H9 (cell line): ENCODE data around the gene PRR12. TPM values are rescaled to one million over a fixed set of nuclear protein-coding genes. Genes with fewer than 3 reads are reported as not detected.

Experiments used
- DNase-seq: peaks from one replicate; pipeline ENCODE4 v3.0.0-alpha.2; 2017
- H2AFZ ChIP-seq: one replicate; pipeline ENCODE4 v1.6.1; 2013; ENCODE audit warnings: mild to moderate bottlenecking, low read length, control low read depth, moderate library complexity
- H2AK5ac ChIP-seq: 2 replicates; pipeline ENCODE4 v1.6.1; 2013; ENCODE audit warnings: low read length, control low read depth, mixed read lengths; ENCODE audit not compliant: insufficient read length
- H2BK120ac ChIP-seq: one replicate; pipeline ENCODE4 v1.6.1; 2013; ENCODE audit warnings: low read depth, mild to moderate bottlenecking, low read length, control low read depth, inconsistent platforms; ENCODE audit not compliant: poor library complexity, severe bottlenecking
- H2BK12ac ChIP-seq: 2 replicates; pipeline ENCODE4 v1.6.1; 2013; ENCODE audit warnings: low read length, control low read depth, mixed read lengths, low read depth; ENCODE audit not compliant: insufficient read length
- H2BK15ac ChIP-seq: 2 replicates; pipeline ENCODE4 v1.6.1; 2013; ENCODE audit warnings: low read depth, low read length, control low read depth
- H2BK20ac ChIP-seq: one replicate; pipeline ENCODE4 v1.6.1; 2013; ENCODE audit warnings: low read depth, mild to moderate bottlenecking, low read length, control low read depth, inconsistent platforms; ENCODE audit not compliant: poor library complexity, severe bottlenecking
- H2BK5ac ChIP-seq: 2 replicates; pipeline ENCODE4 v1.6.1; 2013; ENCODE audit warnings: low read length, control low read depth, mixed read lengths; ENCODE audit not compliant: insufficient read length
- H3K14ac ChIP-seq: 2 replicates; pipeline ENCODE4 v1.6.1; 2013; ENCODE audit warnings: low read length, control low read depth; ENCODE audit not compliant: insufficient read depth
- H3K18ac ChIP-seq: 2 replicates; pipeline ENCODE4 v1.6.1; 2013; ENCODE audit warnings: low read depth, mild to moderate bottlenecking, mixed read lengths, low read length, control low read depth; ENCODE audit not compliant: insufficient read length
- H3K23ac ChIP-seq: 2 replicates; pipeline ENCODE4 v1.6.1; 2013; ENCODE audit warnings: low read length, control low read depth, mixed read lengths, low read depth; ENCODE audit not compliant: insufficient read length
- H3K23me2 ChIP-seq: 2 replicates; pipeline ENCODE4 v1.6.1; 2013; ENCODE audit warnings: low read depth, mild to moderate bottlenecking, mixed read lengths, low read length, control low read depth; ENCODE audit not compliant: insufficient read length, poor library complexity, severe bottlenecking
- H3K27ac ChIP-seq: 2 replicates; pipeline ENCODE4 v1.5.1; 2013; ENCODE audit warnings: low read length, control low read depth, mixed read lengths, low read depth; ENCODE audit not compliant: insufficient read length
- H3K27me3 ChIP-seq: 2 replicates; pipeline ENCODE4 v1.6.1; 2013; ENCODE audit warnings: low read length, control low read depth, inconsistent platforms; ENCODE audit not compliant: insufficient read depth
- H3K4ac ChIP-seq: 2 replicates; pipeline ENCODE4 v1.6.1; 2013; ENCODE audit warnings: low read depth, mild to moderate bottlenecking, control low read depth, inconsistent platforms, low read length, moderate library complexity
- H3K4me1 ChIP-seq: 2 replicates; pipeline ENCODE4 v1.6.1; 2013; ENCODE audit warnings: low read length, control low read depth, inconsistent platforms; ENCODE audit not compliant: insufficient read depth
- H3K4me2 ChIP-seq: 2 replicates; pipeline ENCODE4 v1.6.1; 2013; ENCODE audit warnings: low read length, control low read depth, mixed read lengths; ENCODE audit not compliant: insufficient read length, insufficient read depth
- H3K56ac ChIP-seq: 2 replicates; pipeline ENCODE4 v1.6.1; 2013; ENCODE audit warnings: low read depth, mild to moderate bottlenecking, mixed read lengths, low read length, control low read depth; ENCODE audit not compliant: insufficient read length
- H3K79me1 ChIP-seq: 2 replicates; pipeline ENCODE4 v1.6.1; 2013; ENCODE audit warnings: low read depth, mild to moderate bottlenecking, moderate library complexity, low read length, control low read depth, inconsistent platforms; ENCODE audit not compliant: insufficient read depth, poor library complexity, severe bottlenecking
- H3K79me2 ChIP-seq: 2 replicates; pipeline ENCODE4 v1.6.1; 2013; ENCODE audit warnings: low read length, control low read depth, inconsistent platforms; ENCODE audit not compliant: insufficient read depth
- H3K9ac ChIP-seq: 2 replicates; pipeline ENCODE4 v1.6.1; 2013; ENCODE audit warnings: low read length, control low read depth, mixed read lengths; ENCODE audit not compliant: insufficient read length; ENCODE audit errors: extremely low read depth
- H3K9me3 ChIP-seq: one replicate; pipeline ENCODE4 v1.6.1; 2013; ENCODE audit warnings: low read depth, low read length, inconsistent platforms; ENCODE audit not compliant: control insufficient read depth
- H3T11ph ChIP-seq: one replicate; pipeline ENCODE4 v1.6.1; 2013; ENCODE audit warnings: mild to moderate bottlenecking, low read length, control low read depth, inconsistent platforms
- H4K20me1 ChIP-seq: one replicate; pipeline ENCODE4 v1.6.1; 2013; ENCODE audit not compliant: control insufficient read depth, insufficient read length, insufficient read depth
- H4K5ac ChIP-seq: 2 replicates; pipeline ENCODE4 v1.6.1; 2013; ENCODE audit warnings: low read depth, mild to moderate bottlenecking, mixed read lengths, low read length, control low read depth; ENCODE audit not compliant: insufficient read length
- H4K8ac ChIP-seq: replicated peaks from 2 replicates; pipeline ENCODE4 v1.6.1; 2013; ENCODE audit warnings: low read length, control low read depth, mixed read lengths, low read depth; ENCODE audit not compliant: insufficient read length
- H4K91ac ChIP-seq: 2 replicates; pipeline ENCODE4 v1.6.1; 2013; ENCODE audit warnings: low read depth, mild to moderate bottlenecking, moderate library complexity, mixed read lengths, low read length, control low read depth; ENCODE audit not compliant: insufficient read length
- H3K27ac Mint-ChIP-seq, 3 experiments: 2 replicates in 2 of 3; 3 replicates in 1 of 3; pipeline ENCODE4 v1.8.0; 2020 to 2021; ENCODE audit warnings: mixed read lengths in 3 of 3, mild to moderate bottlenecking in 1 of 3, moderate library complexity in 1 of 3
- H3K27me3 Mint-ChIP-seq: 2 replicates; pipeline ENCODE4 v1.8.0; 2021; ENCODE audit warnings: low read depth, mild to moderate bottlenecking, moderate library complexity, mixed read lengths
- H3K36me3 Mint-ChIP-seq, 3 experiments: 2 replicates in 2 of 3; 3 replicates in 1 of 3; pipeline ENCODE4 v1.8.0; 2020 to 2021; ENCODE audit warnings: low read depth in 3 of 3, mixed read lengths in 3 of 3; ENCODE audit not compliant: insufficient read depth in 1 of 3
- H3K4me1 Mint-ChIP-seq, 2 experiments: 2 replicates each; pipeline ENCODE4 v1.8.0; 2020; ENCODE audit warnings: mixed read lengths in 2 of 2
- H3K4me3 Mint-ChIP-seq, 2 experiments: 2 replicates in 1 of 2; 3 replicates in 1 of 2; pipeline ENCODE4 v1.8.0; 2020 to 2021; ENCODE audit warnings: mild to moderate bottlenecking in 2 of 2, mixed read lengths in 2 of 2, moderate library complexity in 1 of 2
- H3K9me3 Mint-ChIP-seq, 2 experiments: 2 replicates in 1 of 2; 3 replicates in 1 of 2; pipeline ENCODE4 v1.8.0; 2020; ENCODE audit warnings: mild to moderate bottlenecking in 2 of 2, mixed read lengths in 2 of 2, moderate library complexity in 1 of 2
- WGBS: extraction: QIAGEN DNeasy Blood & Tissue Kit; methylation state at CpG from one replicate; pipeline ENCODE4 v1.1.7; 2013; ENCODE audit warnings: missing lambda C conversion rate, low lambda C conversion rate, mixed read lengths; ENCODE audit not compliant: insufficient read length; ENCODE audit errors: extremely low coverage; 5-methylcytosine and 5-hydroxymethylcytosine counted together
- total RNA-seq: library from RNA; stranded (reverse); gene quantifications from 2 replicates; pipeline ENCODE4 v1.2.1, GENCODE V29; 2021
- TF ChIP-seq, protein P1 (sequence below): fragments of 200-600 bp; sonication (generic); conservative IDR thresholded peaks from 3 replicates; pipeline ENCODE4 v1.8.0; 2021; ENCODE audit warnings: antibody characterized with exemption, mild to moderate bottlenecking

The PRR12 gene
- total RNA-seq, 1 experiment from 2014 or later, result 65.9 TPM

- Mint-ChIP-seq H3K4me1 (peaks cover 10 to 19% of the 10 kb centered on the region in 2 experiments), H3K27ac (peak overlapping the region; percentile 87 to 97 (median 96)), H3K9me3 (no peaks in the 10 kb centered on the region; a peak in 1 of 5 replicates), H3K36me3 (peaks cover 23 to 43% (median 35%) of the 10 kb centered on the region in 3 experiments; a peak in 6 of 7 replicates), H3K27me3 (peaks cover 2% of the 10 kb centered on the region; the same call in 1 of the 2 replicates), H3K4me3 (peak overlapping the region; percentile 39 to 77)
- no peak overlapping the region for H4K8ac ChIP-seq
- no peaks in the 10 kb centered on the region for H4K20me1 ChIP-seq
- no peak overlapping the region for H3K4ac ChIP-seq
- H3K14ac ChIP-seq, result no peak overlapping the region
- no peak overlapping the region for H3K18ac ChIP-seq
- H3K4me1 ChIP-seq, result peaks cover 2% of the 10 kb centered on the region; the same call in 1 of the 2 replicates
- TF ChIP-seq, protein P1, sequence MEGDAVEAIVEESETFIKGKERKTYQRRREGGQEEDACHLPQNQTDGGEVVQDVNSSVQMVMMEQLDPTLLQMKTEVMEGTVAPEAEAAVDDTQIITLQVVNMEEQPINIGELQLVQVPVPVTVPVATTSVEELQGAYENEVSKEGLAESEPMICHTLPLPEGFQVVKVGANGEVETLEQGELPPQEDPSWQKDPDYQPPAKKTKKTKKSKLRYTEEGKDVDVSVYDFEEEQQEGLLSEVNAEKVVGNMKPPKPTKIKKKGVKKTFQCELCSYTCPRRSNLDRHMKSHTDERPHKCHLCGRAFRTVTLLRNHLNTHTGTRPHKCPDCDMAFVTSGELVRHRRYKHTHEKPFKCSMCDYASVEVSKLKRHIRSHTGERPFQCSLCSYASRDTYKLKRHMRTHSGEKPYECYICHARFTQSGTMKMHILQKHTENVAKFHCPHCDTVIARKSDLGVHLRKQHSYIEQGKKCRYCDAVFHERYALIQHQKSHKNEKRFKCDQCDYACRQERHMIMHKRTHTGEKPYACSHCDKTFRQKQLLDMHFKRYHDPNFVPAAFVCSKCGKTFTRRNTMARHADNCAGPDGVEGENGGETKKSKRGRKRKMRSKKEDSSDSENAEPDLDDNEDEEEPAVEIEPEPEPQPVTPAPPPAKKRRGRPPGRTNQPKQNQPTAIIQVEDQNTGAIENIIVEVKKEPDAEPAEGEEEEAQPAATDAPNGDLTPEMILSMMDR, result peak; percentile 96; the same call in 2 of the 3 replicates
- H2BK15ac ChIP-seq, result no peak overlapping the region
- H3K56ac ChIP-seq, result no peak overlapping the region
- no peak overlapping the region for H3K27ac ChIP-seq
- H3T11ph ChIP-seq, result no peak overlapping the region
- no peak overlapping the region for H2AK5ac ChIP-seq
- no peak overlapping the region for H3K23ac ChIP-seq
- H2BK20ac ChIP-seq, result no peak overlapping the region
- H2BK12ac ChIP-seq, result no peak overlapping the region
- H2BK5ac ChIP-seq, result no peak overlapping the region
- H3K4me2 ChIP-seq, result peak overlapping the region; percentile 1
- H3K79me1 ChIP-seq, result peaks cover under 1% of the 10 kb centered on the region
- H3K27me3 ChIP-seq, result no peaks in the 10 kb centered on the region
- H3K9ac ChIP-seq, result no peak overlapping the region
- H2BK120ac ChIP-seq, result no peak overlapping the region
- no peak overlapping the region for H4K5ac ChIP-seq
- no peak overlapping the region for H4K91ac ChIP-seq
- no peak overlapping the region for H2AFZ ChIP-seq
- H3K79me2 ChIP-seq, result no peaks in the 10 kb centered on the region
- H3K23me2 ChIP-seq, result peaks cover 4% of the 10 kb centered on the region
- peak; percentile 94 for DNase-seq
- no CpG with 5 or more reads among the region's 28 CpGs for WGBS
- no peaks in the 10 kb centered on the region for H3K9me3 ChIP-seq
These were observed 81.3 kb downstream of the PRR12 start for GRCh38 chr19:49672131-49672919.

Other genes with a start within 250 kb of the PRR12 start
- 118 and 126 TPM in 2 replicates for gene TEAD2, start 228.8 kb upstream of the PRR12 start, total RNA-seq
- 2.3 and 3.5 TPM in 2 replicates for gene DKKL1, start 227.3 kb upstream of the PRR12 start, total RNA-seq
- gene KASH5, start 202.9 kb upstream of the PRR12 start, total RNA-seq, result 0.39 TPM in 1 of 2 replicates, not detected in the other
- gene PTH2, start 167.7 kb upstream of the PRR12 start, total RNA-seq, result 0.92 and 0.96 TPM in 2 replicates
- 1.1 and 1.3 TPM in 2 replicates for gene GFY, start 165.8 kb upstream of the PRR12 start, total RNA-seq
- gene SLC17A7, start 149.7 kb upstream of the PRR12 start, total RNA-seq, result 1.1 and 1.3 TPM in 2 replicates
- gene PIH1D1, start 139.4 kb upstream of the PRR12 start, total RNA-seq, result 166 and 171 TPM in 2 replicates
- gene ALDH16A1, start 138.0 kb upstream of the PRR12 start, total RNA-seq, result 51.7 and 54.4 TPM in 2 replicates
- 2.1 and 2.6 TPM in 2 replicates for gene FLT3LG, start 117.0 kb upstream of the PRR12 start, total RNA-seq
- gene RPL13A, start 103.6 kb upstream of the PRR12 start, total RNA-seq, result 3,286 and 3,356 TPM in 2 replicates
- gene RPS11, start 94.7 kb upstream of the PRR12 start, total RNA-seq, result 2,503 and 2,512 TPM in 2 replicates
- 41.1 and 45.4 TPM in 2 replicates for gene FCGRT, start 78.5 kb upstream of the PRR12 start, total RNA-seq
- gene RCN3, start 63.2 kb upstream of the PRR12 start, total RNA-seq, result 14.5 and 15.0 TPM in 2 replicates
- 75.1 and 78.4 TPM in 2 replicates for gene NOSIP, start 10.6 kb upstream of the PRR12 start, total RNA-seq
- 3.3 and 3.5 TPM in 2 replicates for gene PRRG2, start 9.9 kb upstream of the PRR12 start, total RNA-seq
- gene RRAS, start 49.0 kb downstream of the PRR12 start, total RNA-seq, result 8.3 and 9.9 TPM in 2 replicates
- 85.3 and 86.4 TPM in 2 replicates for gene SCAF1, start 51.0 kb downstream of the PRR12 start, total RNA-seq
- 185 and 205 TPM in 2 replicates for gene IRF3, start 74.7 kb downstream of the PRR12 start, total RNA-seq
- 145 and 154 TPM in 2 replicates for gene BCL2L12, start 74.8 kb downstream of the PRR12 start, total RNA-seq
- 504 and 505 TPM in 2 replicates for gene PRMT1, start 86.1 kb downstream of the PRR12 start, total RNA-seq
- gene ADM5, start 98.4 kb downstream of the PRR12 start, total RNA-seq, result 13.5 and 13.6 TPM in 2 replicates
- 66.4 and 74.6 TPM in 2 replicates for gene CPT1C, start 99.9 kb downstream of the PRR12 start, total RNA-seq
- gene TSKS, start 172.1 kb downstream of the PRR12 start, total RNA-seq, result 0.28 and 0.37 TPM in 2 replicates
- 108 and 109 TPM in 2 replicates for gene AP2A1, start 175.8 kb downstream of the PRR12 start, total RNA-seq
- 25.1 and 29.7 TPM in 2 replicates for gene FUZ, start 222.1 kb downstream of the PRR12 start, total RNA-seq
- 76.7 and 77.5 TPM in 2 replicates for gene MED25, start 227.1 kb downstream of the PRR12 start, total RNA-seq